Measurements from ENCODE around the gene MVB12B.

Gene MVB12B

GRCh38 chr9:126435626-126436025, 109.0 kb downstream of the MVB12B start:
- no peak for DNase-seq

- DNase-seq = peak; percentile 17
These were observed 110.1 kb downstream of the MVB12B start for GRCh38 chr9:126436545-126437267.

GRCh38 chr9:126437268-126437666, 110.6 kb downstream of the MVB12B start:
- DNase-seq = no peak

- DNase-seq = peak; percentile 27
These were observed 111.1 kb downstream of the MVB12B start for GRCh38 chr9:126437701-126438100.

- DNase-seq = no peak
These were observed 112.2 kb downstream of the MVB12B start for GRCh38 chr9:126438741-126439401.

- DNase-seq = no peak
These were observed 112.8 kb downstream of the MVB12B start for GRCh38 chr9:126439402-126439765.

- no peak for DNase-seq
These were observed 113.4 kb downstream of the MVB12B start for GRCh38 chr9:126439883-126440653.

GRCh38 chr9:126440940-126441339, 114.3 kb downstream of the MVB12B start:
- DNase-seq = peak; percentile 72

GRCh38 chr9:126442636-126443035, 116.0 kb downstream of the MVB12B start:
- no peak for DNase-seq

GRCh38 chr9:126443144-126443543, 116.5 kb downstream of the MVB12B start:
- DNase-seq = no peak

- DNase-seq = no peak
These were observed 121.5 kb downstream of the MVB12B start for GRCh38 chr9:126448136-126448535.

GRCh38 chr9:126448865-126449577, 122.4 kb downstream of the MVB12B start:
- no peak for DNase-seq

GRCh38 chr9:126449725-126450667, 123.4 kb downstream of the MVB12B start:
- DNase-seq = no peak

GRCh38 chr9:126450668-126451205, 124.1 kb downstream of the MVB12B start:
- DNase-seq = no peak

GRCh38 chr9:126451316-126451885, 124.8 kb downstream of the MVB12B start:
- no peak for DNase-seq

GRCh38 chr9:126452106-126452505, 125.5 kb downstream of the MVB12B start:
- no peak for DNase-seq

GRCh38 chr9:126453156-126453963, 126.7 kb downstream of the MVB12B start:
- DNase-seq = no peak

GRCh38 chr9:126454215-126454614, 127.6 kb downstream of the MVB12B start:
- no peak for DNase-seq

- DNase-seq = no peak
These were observed 128.2 kb downstream of the MVB12B start for GRCh38 chr9:126454795-126455194.

- no peak for DNase-seq
These were observed 130.0 kb downstream of the MVB12B start for GRCh38 chr9:126456441-126457174.
